Caco-2 (cell line): ENCODE measurements around the gene CAPG. TPM values are rescaled to one million over a fixed set of nuclear protein-coding genes. Genes with fewer than 3 reads are reported as not detected.

Source experiments
- BruUV-seq: library from RNA; stranded (reverse); fragments of 400-500 nt; replicated peaks from 2 replicates; lab custom pipeline; 2021; lab: Mats Ljungman, UMichigan
- CTCF ChIA-PET: fragments of 300-600 bp; sonication (Branson Sonifier 250); formaldehyde crosslinking; loops from one replicate; lab custom pipeline; 2022; ENCODE audit warnings: antibody characterized with exemption; lab: Charles Lee
- POLR2A ChIA-PET: fragments of 300-600 bp; sonication (Branson Sonifier 250); formaldehyde crosslinking; loops from one replicate; lab custom pipeline; 2022; ENCODE audit warnings: antibody characterized with exemption; lab: Charles Lee
- DNase-seq, 2 experiments: peaks; one replicate each; pipeline versions ENCODE4 v3.0.0 to v3.0.0-alpha.2; 2020 to 2022
- H3K27me3 ChIP-seq: replicated peaks from 2 replicates; pipeline ENCODE4 v1.6.0; 2011; ENCODE audit warnings: low read length; ENCODE audit not compliant: control insufficient read depth, insufficient read depth
- H3K36me3 ChIP-seq: 2 replicates; pipeline ENCODE4 v1.5.1; 2011; ENCODE audit warnings: low read length; ENCODE audit not compliant: control insufficient read depth, insufficient read depth
- H3K4me1 ChIP-seq: fragments of 250-450 bp; sonication (Bioruptor Pico); 2 replicates; pipeline ENCODE4 v1.5.1; 2020; ENCODE audit warnings: mild to moderate bottlenecking
- H3K4me3 ChIP-seq: 2 replicates; pipeline ENCODE4 v1.5.1; 2011; ENCODE audit warnings: low read depth, mild to moderate bottlenecking, control low read depth, low read length
- H3K9me3 ChIP-seq: fragments of 250-450 bp; sonication (Bioruptor Pico); 2 replicates; pipeline ENCODE4 v1.5.1; 2020; ENCODE audit warnings: mild to moderate bottlenecking, moderate library complexity
- H3K27ac Mint-ChIP-seq: one replicate; pipeline ENCODE4 v1.8.0; 2022; ENCODE audit warnings: mixed read lengths; ENCODE audit not compliant: unreplicated experiment
- H3K27me3 Mint-ChIP-seq: one replicate; pipeline ENCODE4 v1.8.0; 2022; ENCODE audit warnings: mixed read lengths; ENCODE audit not compliant: insufficient read depth, unreplicated experiment
- H3K36me3 Mint-ChIP-seq: one replicate; pipeline ENCODE4 v1.8.0; 2022; ENCODE audit warnings: mild to moderate bottlenecking, mixed read lengths; ENCODE audit not compliant: insufficient read depth, unreplicated experiment
- H3K4me1 Mint-ChIP-seq: one replicate; pipeline ENCODE4 v1.8.0; 2022; ENCODE audit warnings: low read depth, mixed read lengths; ENCODE audit not compliant: unreplicated experiment
- H3K4me3 Mint-ChIP-seq: one replicate; pipeline ENCODE4 v1.8.0; 2022; ENCODE audit warnings: mild to moderate bottlenecking, moderate library complexity, mixed read lengths; ENCODE audit not compliant: unreplicated experiment
- H3K9me3 Mint-ChIP-seq: one replicate; pipeline ENCODE4 v1.8.0; 2022; ENCODE audit warnings: mixed read lengths; ENCODE audit not compliant: unreplicated experiment
- CTCF ChIP-seq, 2 experiments: fragments of 200-600 bp in 1 of 2; IDR thresholded peaks; 1 replicate in 1 of 2; 2 replicates in 1 of 2; pipeline versions ENCODE4 v1.5.1 to v1.8.0; 2011 to 2022; ENCODE audit warnings: antibody characterized with exemption in 1 of 2, control low read depth in 1 of 2, inconsistent platforms in 1 of 2, low read depth in 1 of 2, low read length in 1 of 2, mild to moderate bottlenecking in 1 of 2, moderate library complexity in 1 of 2; ENCODE audit not compliant: insufficient read depth in 1 of 2, severe bottlenecking in 1 of 2, unreplicated experiment in 1 of 2
- intact Hi-C: fragments of 100-400 bp; cut with micrococcal nuclease; formaldehyde crosslinking; loops from one replicate; pipeline ENCODE4 v1.10.0; 2022; ENCODE audit not compliant: unreplicated experiment
- total RNA-seq: library from RNA; stranded (reverse); gene quantifications from 2 replicates; pipeline ENCODE4 v1.2.3, GENCODE V29; 2022

Gene CAPG
- total RNA-seq, 1 experiment from 2014 or later, result 10.0 TPM

- Histone ChIP-seq H3K4me3 (no peak overlapping the region), H3K4me1 (no peaks in the 10 kb centered on the region; the same call in 1 of the 2 replicates), H3K36me3 (no peaks in the 10 kb centered on the region), H3K9me3 (peaks cover 13% of the 10 kb centered on the region), H3K27me3 (no peaks in the 10 kb centered on the region)
- Mint-ChIP-seq H3K9me3 (peaks cover 21% of the 10 kb centered on the region), H3K4me1 (peaks cover 7% of the 10 kb centered on the region), H3K27ac (no peak overlapping the region), H3K36me3 (no peaks in the 10 kb centered on the region), H3K4me3 (no peak overlapping the region), H3K27me3 (no peaks in the 10 kb centered on the region)
- no TSS peak for BruUV-seq
- ChIA-PET POLR2A (no interaction called here), CTCF (no interaction called here)
- TF ChIP-seq CTCF (IDR thresholded peaks at IDR 0.05; ENCODE audit: insufficient read depth in 1 of 2, low read depth in 1 of 2, low read length in 1 of 2, severe bottlenecking in 1 of 2, unreplicated experiment in 1 of 2), result no peak
- intact Hi-C loops, result no loop called here
- no peak for DNase-seq
These were observed 4.7 kb downstream of the CAPG start for GRCh38 chr2:85405201-85406059.

- ChIA-PET CTCF (no interaction called here), POLR2A (no interaction called here)
- peaks cover under 1% of the 10 kb centered on the region for H3K4me1 Mint-ChIP-seq
- H3K9me3 Mint-ChIP-seq, result peaks cover 21% of the 10 kb centered on the region
- DNase-seq, result no peak
- Histone ChIP-seq H3K4me3 (no peak overlapping the region), H3K36me3 (no peaks in the 10 kb centered on the region), H3K27me3 (no peaks in the 10 kb centered on the region), H3K4me1 (peaks cover 4% of the 10 kb centered on the region; the same call in 1 of the 2 replicates), H3K9me3 (peaks cover 13% of the 10 kb centered on the region)
- intact Hi-C loops, result no loop called here
- TF ChIP-seq CTCF (IDR thresholded peaks at IDR 0.05; ENCODE audit: insufficient read depth in 1 of 2, low read depth in 1 of 2, low read length in 1 of 2, severe bottlenecking in 1 of 2, unreplicated experiment in 1 of 2), result no peak
- H3K4me3 Mint-ChIP-seq, result no peak overlapping the region
- no peaks in the 10 kb centered on the region for H3K36me3 Mint-ChIP-seq
- no peak overlapping the region for H3K27ac Mint-ChIP-seq
- no TSS peak for BruUV-seq
- H3K27me3 Mint-ChIP-seq, result no peaks in the 10 kb centered on the region
These were observed 8.3 kb downstream of the CAPG start for GRCh38 chr2:85401844-85402243.

GRCh38 chr2:85401464-85401805 is 8.7 kb downstream of the CAPG start:
- H3K4me3 ChIP-seq, result no peak overlapping the region
- no TSS peak for BruUV-seq
- H3K4me1 Mint-ChIP-seq, result peaks cover 5% of the 10 kb centered on the region
- peaks cover 8% of the 10 kb centered on the region; the same call in 1 of the 2 replicates for H3K4me1 ChIP-seq
- no peaks in the 10 kb centered on the region for H3K27me3 ChIP-seq
- DNase-seq, result no peak
- H3K27ac Mint-ChIP-seq, result no peak overlapping the region
- CTCF ChIA-PET, result no interaction called here
- no peaks in the 10 kb centered on the region for H3K36me3 ChIP-seq
- peaks cover 13% of the 10 kb centered on the region for H3K9me3 ChIP-seq
- H3K9me3 Mint-ChIP-seq, result peaks cover 21% of the 10 kb centered on the region
- POLR2A ChIA-PET, result no interaction called here
- H3K27me3 Mint-ChIP-seq, result no peaks in the 10 kb centered on the region
- no peak for TF ChIP-seq CTCF (IDR thresholded peaks at IDR 0.05; ENCODE audit: insufficient read depth in 1 of 2, low read depth in 1 of 2, low read length in 1 of 2, severe bottlenecking in 1 of 2, unreplicated experiment in 1 of 2)
- no peak overlapping the region for H3K4me3 Mint-ChIP-seq
- no peaks in the 10 kb centered on the region for H3K36me3 Mint-ChIP-seq
- intact Hi-C loops, result no loop called here
